HG03139 (cell line): ENCODE results near the gene SPZ1.
"Not testable (repeated sequence)": the region's sequence is repeated elsewhere in the genome, so short reads cannot be mapped to it uniquely, and the experiment has no call there.

ENCODE experiments used
- ATAC-seq: cut with Tn5 transposase; IDR thresholded peaks from one replicate; pipeline ENCODE4 v1.9.1; 2021; ENCODE audit not compliant: unreplicated experiment

Gene SPZ1

GRCh38 chr5:80337379-80337778 is 17.6 kb downstream of the SPZ1 start:
- ATAC-seq, result no peak

DNA sequence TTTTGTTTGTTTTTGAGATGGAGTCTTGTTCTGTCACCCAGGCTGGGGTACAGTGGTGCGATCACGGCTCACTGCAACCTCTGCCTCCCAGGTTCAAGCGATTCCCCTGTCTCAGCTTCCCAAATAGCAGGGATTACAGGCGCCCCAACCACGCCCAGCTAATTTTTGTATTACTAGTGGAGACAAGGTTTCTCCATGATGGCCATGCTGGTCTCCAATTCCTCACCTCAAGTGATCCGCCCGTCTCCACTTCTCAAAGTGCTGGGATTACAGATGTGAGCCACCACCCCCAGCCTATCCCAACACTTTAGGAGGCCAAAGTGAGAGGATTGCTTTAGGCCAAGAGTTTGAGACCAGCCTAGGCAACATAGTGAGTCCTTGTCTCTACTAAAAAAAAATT is 19.3 kb downstream of the SPZ1 start:
- no peak for ATAC-seq

DNA sequence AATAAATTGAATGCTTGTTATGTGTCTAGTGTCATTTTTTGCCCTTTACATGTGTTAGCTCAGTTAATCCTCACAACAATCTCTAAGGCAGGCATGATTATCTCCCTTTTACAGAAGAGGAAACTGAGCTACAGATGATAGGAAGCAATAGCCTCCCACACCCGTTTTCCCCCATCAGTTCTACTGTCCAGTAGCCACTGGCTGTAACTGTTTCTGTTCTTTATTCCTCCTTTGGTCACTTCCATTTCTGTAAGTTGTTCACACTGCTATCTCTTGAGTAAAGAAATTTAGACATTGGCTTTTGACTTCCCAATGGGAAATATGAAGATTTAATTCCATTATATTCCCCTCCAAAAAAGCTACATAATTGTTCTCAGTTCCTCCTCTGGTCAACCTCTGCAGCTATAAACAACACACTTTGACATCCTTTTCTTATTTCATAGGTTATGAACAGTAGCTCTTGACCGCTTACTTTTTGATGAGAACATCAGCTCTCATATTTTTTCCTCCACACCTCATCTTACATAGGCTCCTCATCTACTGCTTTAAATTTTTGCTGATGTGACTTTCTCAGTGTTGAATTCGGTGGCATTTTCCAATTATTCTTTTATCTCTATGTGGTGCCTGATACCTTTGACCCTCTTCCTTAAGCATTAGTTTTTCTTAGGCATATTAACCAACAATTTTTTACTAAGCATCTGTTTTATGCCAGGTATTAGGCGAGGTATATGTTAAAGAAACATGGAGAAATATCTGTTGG is 21.4 kb downstream of the SPZ1 start:
- no peak for ATAC-seq

GRCh38 chr5:80343067-80343466 is 23.3 kb downstream of the SPZ1 start:
- ATAC-seq, result no peak

DNA sequence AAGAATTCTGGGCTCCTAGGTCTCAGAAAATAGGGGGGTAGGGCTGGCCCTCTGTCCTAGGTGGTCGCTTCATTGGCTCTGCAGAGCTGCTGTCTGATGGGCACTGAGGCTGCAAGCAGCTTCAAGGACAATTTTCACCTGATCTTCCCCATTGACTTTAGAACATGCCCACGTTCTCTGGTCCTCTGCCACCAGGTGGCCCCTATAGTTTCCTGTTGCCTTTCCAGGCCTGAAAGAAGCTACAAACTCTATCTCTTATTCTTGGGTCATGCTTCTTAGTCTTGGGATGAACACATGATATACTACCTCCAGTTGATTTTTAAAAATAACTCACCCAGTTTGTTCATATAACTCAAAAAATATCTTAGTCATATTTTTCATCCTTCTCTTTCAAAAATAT is 26.3 kb downstream of the SPZ1 start:
- ATAC-seq, result no peak

GRCh38 chr5:80348171-80348570 is 28.4 kb downstream of the SPZ1 start:
- no peak for ATAC-seq

GRCh38 chr5:80351019-80351418 is 31.2 kb downstream of the SPZ1 start:
- ATAC-seq, result not testable (repeated sequence)

- no peak for ATAC-seq
Measured at GRCh38 chr5:80355686-80356085, 35.9 kb downstream of the SPZ1 start.

DNA sequence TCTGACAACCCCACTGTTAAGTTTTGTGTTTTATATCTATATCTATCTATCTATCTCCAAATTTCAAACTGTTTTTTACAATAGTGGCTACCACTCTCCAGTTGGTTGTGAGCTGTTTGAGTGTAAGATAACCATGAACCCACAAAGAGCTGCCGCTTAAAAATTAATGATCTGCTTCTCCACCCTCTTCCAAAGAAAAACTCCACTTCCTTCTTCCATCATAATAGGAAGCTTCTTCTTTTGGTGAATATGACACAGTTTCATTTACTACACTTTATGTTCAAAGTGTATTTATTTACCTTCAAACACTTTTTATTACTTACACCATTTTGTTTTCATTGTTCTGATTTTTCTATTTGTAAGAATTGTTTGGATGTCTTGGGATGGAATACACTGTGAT is 37.9 kb downstream of the SPZ1 start:
- no peak for ATAC-seq

- ATAC-seq, result no peak
Measured at GRCh38 chr5:80360914-80361444, 41.2 kb downstream of the SPZ1 start.

DNA sequence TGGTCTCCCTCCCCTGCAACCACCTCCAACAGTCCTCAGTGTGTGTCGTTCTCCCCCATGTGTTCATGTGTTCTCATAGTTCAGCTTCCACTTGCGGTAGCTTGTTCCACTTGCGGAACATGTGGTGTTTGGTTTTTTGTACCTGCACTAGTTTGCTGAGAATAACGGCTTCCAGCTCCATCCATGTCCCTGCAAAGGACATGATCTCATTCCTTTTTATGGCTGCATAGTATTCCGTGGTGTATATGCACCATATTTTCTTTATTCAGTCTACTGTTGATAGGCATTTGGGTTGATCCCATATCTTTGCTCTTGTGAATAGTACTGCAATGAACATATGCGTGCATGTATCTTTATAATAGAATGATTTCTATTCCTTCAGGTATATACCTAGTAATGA is 45.1 kb downstream of the SPZ1 start:
- no peak for ATAC-seq

GRCh38 chr5:80368661-80369480 is 49.1 kb downstream of the SPZ1 start:
- no peak for ATAC-seq

DNA sequence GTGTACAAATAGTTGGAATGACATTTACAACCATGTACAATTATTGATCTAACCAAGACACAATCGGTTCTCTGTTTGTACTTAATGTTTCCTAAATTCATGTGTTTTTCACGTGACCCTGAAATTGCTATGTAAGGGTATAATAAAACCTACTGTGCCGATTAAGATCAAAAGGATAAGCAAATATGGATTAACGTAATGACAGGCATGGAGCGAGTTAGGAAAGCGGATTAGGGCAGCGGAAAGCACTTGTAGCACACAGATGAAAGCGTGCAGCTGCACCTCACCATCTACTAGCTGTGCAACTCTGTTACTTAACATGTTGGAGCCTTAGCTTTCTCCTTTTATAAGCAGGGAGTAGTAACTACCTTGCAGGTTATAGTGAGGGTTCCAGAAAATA is 49.7 kb downstream of the SPZ1 start:
- ATAC-seq, result no peak

DNA sequence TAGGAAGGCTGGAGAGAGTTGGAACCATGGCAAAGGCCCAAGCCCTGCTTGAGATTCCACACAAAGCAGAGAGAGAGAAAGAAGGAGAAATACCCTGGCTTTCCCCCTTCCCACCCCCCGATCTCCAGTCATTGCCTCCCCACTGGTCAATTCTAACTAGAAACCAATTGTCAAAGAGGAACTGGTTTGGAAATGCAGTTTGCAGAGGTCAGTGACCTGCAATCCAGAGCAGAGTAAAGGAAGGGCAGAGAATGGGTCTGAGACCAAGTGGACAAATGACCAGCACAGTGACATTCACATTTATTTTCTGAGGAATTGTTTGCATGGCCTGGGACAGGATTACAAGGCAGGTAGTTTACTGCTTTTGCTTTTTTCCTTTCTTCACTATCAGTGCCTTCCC is 50.6 kb downstream of the SPZ1 start:
- no peak for ATAC-seq
